Measurements from ENCODE around the gene JAKMIP3. TPM values are rescaled to one million over a fixed set of nuclear protein-coding genes. Genes with fewer than 3 reads are reported as not detected.

The JAKMIP3 gene
- total RNA-seq, 3 donors from 2014 or later = 0.16 to 1.3 (median 0.98) TPM

GRCh38 chr10:132104471-132105301, 38.9 kb downstream of the JAKMIP3 start:
- Histone ChIP-seq H3K27me3 (no peaks in the 10 kb centered on the region), H3K36me3 (no peaks in the 10 kb centered on the region), H3K9me3 (no peaks in the 10 kb centered on the region), H3K4me3 (no peak overlapping the region), H3K27ac (no peak overlapping the region), H3K4me1 (no peaks in the 10 kb centered on the region)
- TF ChIP-seq POLR2AphosphoS5 (IDR thresholded peaks at IDR 0.05) = no peak
- TF ChIP-seq POLR2A (IDR thresholded peaks at IDR 0.05) = no peak
- TF ChIP-seq CTCF (IDR thresholded peaks at IDR 0.05) = no peak
- intact Hi-C loops (cut with DNase I; ENCODE audit: low total_unique reads) = loop anchor here (5.0 kb wide), 1 partner anchor 238 kb away; no protein-coding TSS in a partner anchor
- no peak for DNase-seq (ENCODE audit: low spot score in 2 of 2)

GRCh38 chr10:132105302-132105995, 39.7 kb downstream of the JAKMIP3 start:
- intact Hi-C loops (cut with DNase I; ENCODE audit: low total_unique reads) = loop anchor here (5.0 kb wide), 1 partner anchor 237 kb away; no protein-coding TSS in a partner anchor
- H3K36me3 ChIP-seq = no peaks in the 10 kb centered on the region
- DNase-seq (ENCODE audit: low spot score in 2 of 2) = no peak
- H3K27me3 ChIP-seq = no peaks in the 10 kb centered on the region
- H3K27ac ChIP-seq = no peak overlapping the region
- TF ChIP-seq POLR2A (IDR thresholded peaks at IDR 0.05) = no peak
- no peak for TF ChIP-seq CTCF (IDR thresholded peaks at IDR 0.05)
- TF ChIP-seq POLR2AphosphoS5 (IDR thresholded peaks at IDR 0.05) = no peak
- H3K9me3 ChIP-seq = no peaks in the 10 kb centered on the region
- H3K4me1 ChIP-seq = no peaks in the 10 kb centered on the region
- H3K4me3 ChIP-seq = no peak overlapping the region

GRCh38 chr10:132106431-132106830, 40.7 kb downstream of the JAKMIP3 start:
- DNase-seq (ENCODE audit: low spot score in 2 of 2) = no peak
- no peak overlapping the region for H3K27ac ChIP-seq

GRCh38 chr10:132107186-132107948, 41.6 kb downstream of the JAKMIP3 start:
- Histone ChIP-seq H3K4me1 (no peaks in the 10 kb centered on the region), H3K9me3 (no peaks in the 10 kb centered on the region), H3K27ac (no peak overlapping the region), H3K27me3 (no peaks in the 10 kb centered on the region), H3K4me3 (no peak overlapping the region), H3K36me3 (no peaks in the 10 kb centered on the region)
- TF ChIP-seq POLR2A (IDR thresholded peaks at IDR 0.05) (no peak), POLR2AphosphoS5 (IDR thresholded peaks at IDR 0.05) (no peak), CTCF (IDR thresholded peaks at IDR 0.05) (no peak)
- intact Hi-C loops (cut with DNase I; ENCODE audit: low total_unique reads) = loop anchor here (5.0 kb wide), 1 partner anchor 235 kb away; no protein-coding TSS in a partner anchor
- peak in 1 of 2 donors; percentile 46 for DNase-seq (ENCODE audit: low spot score in 2 of 2)

More at GRCh38 chr10:132106431-132106830, 40.7 kb downstream of the JAKMIP3 start:
- intact Hi-C loops (cut with DNase I; ENCODE audit: low total_unique reads) = loop anchor here (5.0 kb wide), 1 partner anchor 236 kb away; no protein-coding TSS in a partner anchor
- H3K9me3 ChIP-seq = no peaks in the 10 kb centered on the region
- TF ChIP-seq POLR2A (IDR thresholded peaks at IDR 0.05) (no peak), POLR2AphosphoS5 (IDR thresholded peaks at IDR 0.05) (no peak), CTCF (IDR thresholded peaks at IDR 0.05) (no peak)
- H3K4me1 ChIP-seq = no peaks in the 10 kb centered on the region
- H3K4me3 ChIP-seq = no peak overlapping the region
- no peaks in the 10 kb centered on the region for H3K27me3 ChIP-seq
- H3K36me3 ChIP-seq = no peaks in the 10 kb centered on the region

All from breast epithelium (tissue), 4 donors.